GM19035 (cell line): ENCODE results near the gene ESRRB.

ENCODE experiments used
- ATAC-seq: cut with Tn5 transposase; IDR thresholded peaks from one replicate; pipeline ENCODE4 v1.9.1; 2021; ENCODE audit not compliant: unreplicated experiment

ESRRB gene

GRCh38 chr14:76439237-76439775 is 63.4 kb downstream of the ESRRB start:
- ATAC-seq: no peak

GRCh38 chr14:76446486-76446885 is 70.5 kb downstream of the ESRRB start:
- no peak for ATAC-seq

GRCh38 chr14:76446921-76447320 is 71.0 kb downstream of the ESRRB start:
- no peak for ATAC-seq

- ATAC-seq: no peak
These were observed 74.5 kb downstream of the ESRRB start for GRCh38 chr14:76450476-76450875.

GRCh38 chr14:76456200-76456599 is 80.3 kb downstream of the ESRRB start:
- no peak for ATAC-seq

- ATAC-seq: no peak
These were observed 81.1 kb downstream of the ESRRB start for GRCh38 chr14:76456891-76457586.

- ATAC-seq: no peak
These were observed 81.9 kb downstream of the ESRRB start for GRCh38 chr14:76457841-76458240.

- no peak for ATAC-seq
These were observed 85.9 kb downstream of the ESRRB start for GRCh38 chr14:76461886-76462285.

- ATAC-seq: no peak
These were observed 86.4 kb downstream of the ESRRB start for GRCh38 chr14:76462330-76462729.

GRCh38 chr14:76463105-76463504 is 87.2 kb downstream of the ESRRB start:
- ATAC-seq: no peak

- ATAC-seq: no peak
These were observed 88.9 kb downstream of the ESRRB start for GRCh38 chr14:76464856-76465255.

- ATAC-seq: no peak
These were observed 89.7 kb downstream of the ESRRB start for GRCh38 chr14:76465664-76466063.

- no peak for ATAC-seq
These were observed 91.8 kb downstream of the ESRRB start for GRCh38 chr14:76467711-76468155.

- no peak for ATAC-seq
These were observed 96.3 kb downstream of the ESRRB start for GRCh38 chr14:76472199-76472723.

GRCh38 chr14:76473481-76474263 is 97.7 kb downstream of the ESRRB start:
- ATAC-seq: no peak

- no peak for ATAC-seq
These were observed 104.5 kb downstream of the ESRRB start for GRCh38 chr14:76480426-76480825.

GRCh38 chr14:76484355-76484754 is 108.4 kb downstream of the ESRRB start:
- ATAC-seq: no peak

- no peak for ATAC-seq
These were observed 110.4 kb downstream of the ESRRB start for GRCh38 chr14:76486251-76486743.

GRCh38 chr14:76488551-76488950 is 112.6 kb downstream of the ESRRB start:
- ATAC-seq: no peak

GRCh38 chr14:76489667-76490066 is 113.7 kb downstream of the ESRRB start:
- no peak for ATAC-seq

- ATAC-seq: no peak
These were observed 114.2 kb downstream of the ESRRB start for GRCh38 chr14:76490111-76490510.

GRCh38 chr14:76490735-76491134 is 114.8 kb downstream of the ESRRB start:
- no peak for ATAC-seq
